COLO668 (cell line): Measurements from ENCODE around the gene RLF.

Experiments used
- DNase-seq: peaks from one replicate; lab custom pipeline; 2025; ENCODE audit not compliant: unreplicated experiment; lab: John Stamatoyannopoulos, UW

The RLF gene

GRCh38 chr1:40226192-40226591 is 65.0 kb downstream of the RLF start:
- no peak for DNase-seq

GRCh38 chr1:40232444-40232843 is 71.3 kb downstream of the RLF start:
- peak; percentile 98 for DNase-seq

- DNase-seq = no peak
Measured at GRCh38 chr1:40239626-40240025, 78.4 kb downstream of the RLF start.

GRCh38 chr1:40240390-40240789 is 79.2 kb downstream of the RLF start:
- DNase-seq = no peak

GRCh38 chr1:40241362-40241761 is 80.2 kb downstream of the RLF start:
- DNase-seq = no peak

GRCh38 chr1:40243351-40243750 is 82.2 kb downstream of the RLF start:
- no peak for DNase-seq

GRCh38 chr1:40244138-40244744 is 83.1 kb downstream of the RLF start:
- no peak for DNase-seq

- DNase-seq = no peak
Measured at GRCh38 chr1:40245686-40246085, 84.5 kb downstream of the RLF start.

GRCh38 chr1:40247655-40248054 is 86.5 kb downstream of the RLF start, which contains the start of gene TMCO2:
Gene TMCO2 (plus strand): TSS chr1:40247937. CDS start chr1:40247994, 57 bp downstream.
- DNase-seq = no peak

GRCh38 chr1:40248412-40248811 is 87.2 kb downstream of the RLF start:
- DNase-seq = no peak

- DNase-seq = no peak
Measured at GRCh38 chr1:40251456-40251855, 90.3 kb downstream of the RLF start.

- DNase-seq = no peak
Measured at GRCh38 chr1:40252601-40253000, 91.4 kb downstream of the RLF start.

GRCh38 chr1:40255231-40255630 is 94.0 kb downstream of the RLF start:
- DNase-seq = no peak

GRCh38 chr1:40256401-40257084 is 95.4 kb downstream of the RLF start:
- no peak for DNase-seq

- no peak for DNase-seq
Measured at GRCh38 chr1:40257313-40257687, 96.1 kb downstream of the RLF start.

- DNase-seq = peak; percentile 100
Measured at GRCh38 chr1:40257688-40258444, 96.7 kb downstream of the RLF start, which contains the start of gene ZMPSTE24. Gene ZMPSTE24 (plus strand): TSS chr1:40258236. CDS start chr1:40258272, 36 bp downstream.

GRCh38 chr1:40258445-40258769 is 97.2 kb downstream of the RLF start:
- no peak for DNase-seq

GRCh38 chr1:40264354-40264781 is 103.2 kb downstream of the RLF start:
- no peak for DNase-seq

- DNase-seq = no peak
Measured at GRCh38 chr1:40265298-40265697, 104.1 kb downstream of the RLF start.

GRCh38 chr1:40265919-40266318 is 104.7 kb downstream of the RLF start:
- no peak for DNase-seq

- DNase-seq = no peak
Measured at GRCh38 chr1:40266786-40267535, 105.8 kb downstream of the RLF start.
